Esophagus squamous epithelium (tissue), 5 donors: ENCODE results near the gene LRRC71. TPM values are rescaled to one million over a fixed set of nuclear protein-coding genes. Genes with fewer than 3 reads are reported as not detected.

Experiments
- DNase-seq: peaks from one replicate; lab custom pipeline; 2025; lab: John Stamatoyannopoulos, UW
- H3K27ac ChIP-seq, 4 donors: fragments of 200-600 bp; sonication (generic); one replicate each; pipeline ENCODE4 v1.5.1; 2016 to 2019; ENCODE audit warnings: mild to moderate bottlenecking in 1 of 4
- H3K27me3 ChIP-seq, 4 donors: fragments of 200-600 bp; sonication (generic); 1 replicate in 3 of 4; 2 replicates in 1 of 4; pipeline versions ENCODE4 v1.5.1 to v1.6.0; 2017 to 2021; ENCODE audit warnings: antibody characterized with exemption in 1 of 4
- H3K36me3 ChIP-seq, 3 donors: fragments of 200-600 bp; sonication (generic); one replicate each; pipeline ENCODE4 v1.5.1; 2016 to 2019
- H3K4me1 ChIP-seq, 3 donors: fragments of 200-600 bp; sonication (generic); one replicate each; pipeline ENCODE4 v1.5.1; 2017 to 2019
- H3K4me3 ChIP-seq, 4 donors: fragments of 200-600 bp; sonication (generic); 1 replicate in 3 of 4; 2 replicates in 1 of 4; pipeline ENCODE4 v1.5.1; 2016 to 2019; ENCODE audit warnings: mild to moderate bottlenecking in 2 of 4, moderate library complexity in 1 of 4
- H3K9me3 ChIP-seq, 3 donors: fragments of 200-600 bp; sonication (generic); one replicate each; pipeline ENCODE4 v1.5.1; 2016 to 2019
- CTCF ChIP-seq, 6 experiments: fragments of 450-650 bp in 4 of 6; fragments of 200-600 bp in 2 of 6; sonication (generic) in 2 of 6; IDR thresholded peaks; one replicate each; pipeline ENCODE4 v1.5.1; 2016 to 2019; ENCODE audit warnings: antibody characterized with exemption in 6 of 6, mild to moderate bottlenecking in 4 of 6, moderate library complexity in 4 of 6
- POLR2A ChIP-seq, 4 donors: fragments of 450-650 bp; IDR thresholded peaks; one replicate each; pipeline ENCODE4 v1.6.1; 2017; ENCODE audit warnings: antibody characterized with exemption in 4 of 4, mild to moderate bottlenecking in 4 of 4, moderate library complexity in 3 of 4
- WGBS, 2 donors: methylation state at CpG; one replicate each; pipeline ENCODE4 v1.1.5; 2018; 5-methylcytosine and 5-hydroxymethylcytosine counted together
- intact Hi-C: fragments of 100-400 bp; cut with DNase I; formaldehyde crosslinking; loops from one replicate; pipeline ENCODE4 v1.15.0; 2022
- total RNA-seq, 4 donors: library from RNA; depleted of rRNA; stranded (reverse); fragments of >200 nt; gene quantifications; one replicate each; pipeline ENCODE4 v1.1.0, GENCODE V29; 2016
- donor health status: DM: yes; HTN: yes; CAD: no.

Gene LRRC71
- total RNA-seq, 4 donors from 2014 or later = not detected

GRCh38 chr1:156895455-156895812, 25.0 kb upstream of the LRRC71 start:
- 66 to 73% methylated on average over 4 of the region's 4 CpGs for WGBS, 2 donors
- H3K4me3 ChIP-seq = peak overlapping the region in 2 of 4 donors; percentile 50 to 65
- H3K4me1 ChIP-seq = peaks cover 11 to 85% (median 38%) of the 10 kb centered on the region in 3 donors
- H3K27ac ChIP-seq = peak overlapping the region; percentile 69 to 89 (median 88)
- DNase-seq = no peak
- H3K27me3 ChIP-seq = peaks cover 0 to 58% (median 2%) of the 10 kb centered on the region in 4 donors
- no peak for TF ChIP-seq POLR2A (IDR thresholded peaks at IDR 0.05)
- no peak for TF ChIP-seq CTCF (IDR thresholded peaks at IDR 0.05)
- intact Hi-C loops = no loop called here
- H3K9me3 ChIP-seq = no peaks in the 10 kb centered on the region
- H3K36me3 ChIP-seq = no peaks in the 10 kb centered on the region

DNA sequence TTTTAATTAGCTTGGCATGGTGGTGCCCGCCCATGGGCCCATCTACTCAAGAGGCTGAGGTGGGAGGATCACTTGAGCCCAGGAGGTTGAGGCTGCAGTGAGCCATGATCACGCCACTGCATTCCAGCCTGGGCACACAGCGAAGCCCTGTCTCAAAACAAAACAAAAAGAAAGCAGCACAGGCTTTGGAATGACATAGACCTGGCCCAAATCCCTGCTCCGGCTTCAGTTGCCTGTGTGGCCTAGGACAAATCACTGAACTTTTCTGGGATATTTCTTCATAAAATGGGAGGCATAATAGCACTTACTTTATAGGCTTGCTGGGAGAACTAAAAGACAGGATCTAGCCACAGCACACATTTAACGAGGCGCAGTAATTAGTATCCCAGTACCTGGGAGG, 24.5 kb upstream of the LRRC71 start:
- intact Hi-C loops = no loop called here
- peaks cover 14 to 89% (median 40%) of the 10 kb centered on the region in 3 donors for H3K4me1 ChIP-seq
- no peak for TF ChIP-seq POLR2A (IDR thresholded peaks at IDR 0.05)
- H3K27ac ChIP-seq = peak overlapping the region in 3 of 4 donors; percentile 83 to 89 (median 87)
- H3K4me3 ChIP-seq = no peak overlapping the region
- DNase-seq = no peak
- H3K27me3 ChIP-seq = peaks cover 0 to 62% (median 2%) of the 10 kb centered on the region in 4 donors
- H3K9me3 ChIP-seq = no peaks in the 10 kb centered on the region
- 63 to 90% methylated on average over 4 to 6 of the region's 6 CpGs for WGBS, 2 donors
- H3K36me3 ChIP-seq = no peaks in the 10 kb centered on the region

DNA sequence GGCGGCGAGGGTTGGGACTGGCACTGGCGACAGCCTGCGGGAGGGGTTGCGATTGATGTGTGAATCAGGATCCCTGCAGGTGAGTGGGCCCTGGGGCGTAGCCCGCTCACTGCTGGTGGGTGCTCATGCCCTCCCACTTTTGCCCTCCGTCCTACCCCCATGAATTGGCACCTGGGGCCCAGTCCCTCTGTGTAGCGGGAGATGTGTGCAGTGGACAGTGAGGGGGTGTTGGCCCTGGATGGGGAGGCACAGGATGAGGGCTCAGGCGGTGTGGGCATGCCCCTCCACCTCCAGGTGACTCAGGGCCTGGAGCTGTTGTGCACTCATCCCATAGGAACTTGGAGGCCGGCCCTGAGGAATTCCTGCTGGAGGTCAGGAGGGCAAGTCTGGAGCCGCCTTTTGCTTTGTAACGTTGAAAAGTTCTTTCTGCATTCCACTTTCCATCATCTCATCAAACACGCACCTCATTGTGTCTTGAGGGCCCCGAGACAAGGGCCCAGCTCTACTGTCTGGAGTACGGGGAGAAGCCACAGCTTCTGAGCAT, 23.9 kb upstream of the LRRC71 start:
- peaks cover 18 to 96% (median 40%) of the 10 kb centered on the region in 3 donors for H3K4me1 ChIP-seq
- no peaks in the 10 kb centered on the region for H3K36me3 ChIP-seq
- peak overlapping the region in 1 of 4 donors; percentile 38 for H3K4me3 ChIP-seq
- no peaks in the 10 kb centered on the region for H3K9me3 ChIP-seq
- intact Hi-C loops = no loop called here
- TF ChIP-seq CTCF (IDR thresholded peaks at IDR 0.05) (no peak), POLR2A (IDR thresholded peaks at IDR 0.05) (no peak)
- DNase-seq = no peak
- 50 to 79% methylated on average over 1 to 7 of the region's 16 CpGs for WGBS, 2 donors
- peaks cover 0 to 59% (median 2%) of the 10 kb centered on the region in 4 donors for H3K27me3 ChIP-seq
- peak overlapping the region in 3 of 4 donors; percentile 83 to 89 (median 87) for H3K27ac ChIP-seq

DNA sequence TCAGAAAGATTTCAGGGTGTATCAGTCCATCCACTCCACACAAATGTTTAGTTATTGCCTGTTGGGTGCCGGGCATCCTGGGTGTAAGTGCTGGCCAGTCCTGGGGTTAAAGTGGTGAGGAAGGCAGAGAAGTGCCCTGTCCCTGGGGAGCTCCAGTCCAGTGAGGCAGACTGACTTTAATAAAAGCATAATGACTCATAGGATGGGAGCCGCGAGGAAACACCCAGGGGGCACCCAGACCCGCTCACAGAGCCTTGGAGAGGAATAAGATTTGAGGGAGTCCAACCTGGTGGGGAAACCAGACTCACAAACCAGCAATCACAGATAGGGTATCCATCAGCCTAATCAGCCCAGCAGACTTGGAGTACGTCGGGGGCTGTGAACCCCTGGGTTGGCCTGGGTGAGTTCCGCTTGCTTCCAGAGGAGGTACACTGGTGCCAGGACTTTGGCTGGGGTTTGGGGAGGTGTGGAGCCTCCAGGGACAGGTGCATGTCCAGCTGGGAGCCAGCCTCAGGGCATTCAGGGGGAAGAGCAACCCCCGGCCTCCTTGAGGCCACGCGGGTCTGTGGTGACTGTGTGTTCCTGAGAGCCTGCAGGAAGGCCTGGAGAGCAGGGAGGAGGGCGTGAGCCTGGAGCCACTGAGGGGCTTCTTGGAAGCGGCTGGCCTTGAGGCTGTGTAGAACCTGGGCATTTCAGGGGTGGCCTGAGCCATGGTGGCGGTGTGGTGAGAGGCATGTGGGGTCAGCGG, 23.2 kb upstream of the LRRC71 start:
- DNase-seq = no peak
- WGBS, 2 donors = 60 to 76% methylated on average over 2 to 3 of the region's 14 CpGs
- H3K4me1 ChIP-seq = peaks cover 18 to 96% (median 46%) of the 10 kb centered on the region in 3 donors
- H3K4me3 ChIP-seq = peak overlapping the region in 2 of 4 donors; percentile 4 to 38
- intact Hi-C loops = no loop called here
- H3K27me3 ChIP-seq = peaks cover 0 to 52% (median 0%) of the 10 kb centered on the region in 4 donors
- H3K9me3 ChIP-seq = no peaks in the 10 kb centered on the region
- no peaks in the 10 kb centered on the region for H3K36me3 ChIP-seq
- H3K27ac ChIP-seq = peak overlapping the region; percentile 26 to 89 (median 85)
- no peak for TF ChIP-seq CTCF (IDR thresholded peaks at IDR 0.05)
- TF ChIP-seq POLR2A (IDR thresholded peaks at IDR 0.05) = no peak

GRCh38 chr1:156898161-156898566, 22.3 kb upstream of the LRRC71 start:
- no peak for DNase-seq
- Histone ChIP-seq H3K9me3 (no peaks in the 10 kb centered on the region), H3K27me3 (peaks cover 0 to 43% (median 0%) of the 10 kb centered on the region in 4 donors), H3K4me1 (peaks cover 12 to 93% (median 40%) of the 10 kb centered on the region in 3 donors), H3K36me3 (no peaks in the 10 kb centered on the region), H3K4me3 (peak overlapping the region in 2 of 4 donors; percentile 4 to 38), H3K27ac (peak overlapping the region; percentile 26 to 89 (median 85))
- 40 to 43% methylated on average over 1 to 8 of the region's 13 CpGs for WGBS, 2 donors
- no peak for TF ChIP-seq POLR2A (IDR thresholded peaks at IDR 0.05)
- no peak for TF ChIP-seq CTCF (IDR thresholded peaks at IDR 0.05)
- intact Hi-C loops = no loop called here
